Measurements from ENCODE around the gene RRP9. TPM values are rescaled to one million over a fixed set of nuclear protein-coding genes. Genes with fewer than 3 reads are reported as not detected.

Gene RRP9
- total RNA-seq, 1 donor, result 22.5 TPM

- DNase-seq (ENCODE audit: low read depth), result no peak
- H3K4me3 ChIP-seq (ENCODE audit: low read depth, low read length), result no peak overlapping the region
- no peak for TF ChIP-seq CTCF (IDR thresholded peaks at IDR 0.05; ENCODE audit: insufficient read depth, low read depth, low read length)
Observed at GRCh38 chr3:51948016-51948580, 6.4 kb upstream of the RRP9 start.

- TF ChIP-seq CTCF (IDR thresholded peaks at IDR 0.05; ENCODE audit: insufficient read depth, low read depth, low read length), result no peak
- DNase-seq (ENCODE audit: low read depth), result no peak
- no peak overlapping the region for H3K4me3 ChIP-seq (ENCODE audit: low read depth, low read length)
Observed at GRCh38 chr3:51947215-51947900, 5.7 kb upstream of the RRP9 start.

DNA sequence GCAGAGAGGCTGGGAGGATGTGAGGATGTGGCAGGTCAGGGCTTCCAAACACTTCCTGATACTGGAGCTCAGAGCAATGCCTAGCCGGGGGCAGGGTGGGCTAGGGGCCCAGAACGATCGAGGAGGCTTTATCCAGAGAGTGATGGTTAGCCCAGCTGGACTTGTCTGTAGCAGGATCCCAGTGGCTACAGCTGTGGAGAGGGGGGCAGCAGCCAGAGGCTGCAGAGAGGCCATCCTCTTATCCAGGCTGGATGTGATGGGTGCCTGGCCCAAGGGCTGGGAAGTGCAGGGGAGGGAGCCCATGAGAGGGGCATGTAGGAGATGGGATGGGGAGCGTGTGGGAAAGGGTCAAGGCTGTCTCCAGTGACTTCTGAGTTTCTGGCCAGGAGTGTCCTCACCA, 5.1 kb upstream of the RRP9 start:
- TF ChIP-seq CTCF (IDR thresholded peaks at IDR 0.05; ENCODE audit: insufficient read depth, low read depth, low read length), result no peak
- H3K4me3 ChIP-seq (ENCODE audit: low read depth, low read length), result no peak overlapping the region
- no peak for DNase-seq (ENCODE audit: low read depth)

DNA sequence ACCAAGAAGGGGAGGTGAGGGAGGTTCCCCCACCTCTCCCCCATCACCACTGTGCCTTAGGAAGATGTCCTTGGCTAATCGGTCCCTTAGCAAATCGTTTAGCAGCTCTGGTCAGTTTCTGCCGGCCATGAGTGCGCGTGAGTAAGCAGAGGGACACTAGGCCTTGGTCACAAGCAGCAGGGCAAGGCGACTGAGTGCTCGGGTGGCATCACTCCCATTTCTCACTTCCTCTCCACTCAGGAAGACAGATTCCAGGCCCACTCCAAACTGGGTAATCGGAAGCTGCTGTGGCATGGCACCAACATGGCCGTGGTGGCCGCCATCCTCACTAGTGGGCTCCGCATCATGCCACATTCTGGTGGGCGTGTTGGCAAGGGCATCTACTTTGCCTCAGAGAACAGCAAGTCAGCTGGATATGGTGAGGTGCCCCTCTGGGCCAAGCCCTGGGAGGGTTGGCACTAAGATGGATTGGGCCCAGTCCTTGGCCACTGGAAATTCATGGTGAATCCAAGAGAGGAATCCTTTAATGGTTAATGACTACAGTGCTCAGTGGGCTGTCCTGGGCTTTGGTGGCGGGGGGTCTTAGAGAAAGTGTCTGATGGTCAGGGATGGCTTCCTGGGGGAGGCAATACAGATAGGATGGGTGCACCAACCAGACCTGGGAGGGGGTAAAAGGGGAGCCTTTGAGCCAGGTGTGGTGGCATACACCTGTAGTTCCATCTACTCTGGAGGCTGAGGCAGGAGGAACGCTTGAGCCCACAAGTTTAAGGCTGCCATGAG, 4.4 kb upstream of the RRP9 start:
- no peak for TF ChIP-seq CTCF (IDR thresholded peaks at IDR 0.05; ENCODE audit: insufficient read depth, low read depth, low read length)
- H3K4me3 ChIP-seq (ENCODE audit: low read depth, low read length), result no peak overlapping the region
- DNase-seq (ENCODE audit: low read depth), result no peak

DNA sequence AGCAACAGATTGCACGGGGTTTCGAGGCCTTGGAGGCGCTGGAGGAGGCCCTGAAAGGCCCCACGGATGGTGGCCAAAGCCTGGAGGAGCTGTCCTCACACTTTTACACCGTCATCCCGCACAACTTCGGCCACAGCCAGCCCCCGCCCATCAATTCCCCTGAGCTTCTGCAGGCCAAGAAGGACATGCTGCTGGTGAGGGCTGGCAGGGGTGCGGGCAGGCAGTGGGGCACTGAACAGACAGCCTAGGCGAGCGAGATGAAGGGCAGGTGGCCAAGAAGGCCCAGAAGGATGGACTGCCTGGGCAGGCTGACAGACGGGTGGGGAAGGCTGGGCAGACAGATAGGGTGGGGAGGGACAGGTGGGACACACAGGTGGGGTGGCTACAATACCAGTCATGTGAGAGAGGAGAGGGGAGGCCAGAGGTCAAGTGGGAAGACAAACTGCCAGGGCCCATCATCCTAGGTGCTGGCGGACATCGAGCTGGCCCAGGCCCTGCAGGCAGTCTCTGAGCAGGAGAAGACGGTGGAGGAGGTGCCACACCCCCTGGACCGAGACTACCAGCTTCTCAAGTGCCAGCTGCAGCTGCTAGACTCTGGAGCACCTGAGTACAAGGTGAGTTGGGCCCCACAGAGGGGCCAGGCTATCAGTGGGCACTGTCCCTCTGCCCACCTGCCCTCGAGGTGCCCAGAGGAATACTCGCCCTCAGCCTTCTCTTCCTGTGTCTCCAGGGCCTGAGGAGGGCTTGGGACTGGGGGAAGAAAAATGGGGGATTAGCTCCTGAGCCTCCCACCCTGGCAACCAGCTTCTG, 3.5 kb upstream of the RRP9 start:
- H3K4me3 ChIP-seq (ENCODE audit: low read depth, low read length), result no peak overlapping the region
- no peak for DNase-seq (ENCODE audit: low read depth)
- no peak for TF ChIP-seq CTCF (IDR thresholded peaks at IDR 0.05; ENCODE audit: insufficient read depth, low read depth, low read length)

DNA sequence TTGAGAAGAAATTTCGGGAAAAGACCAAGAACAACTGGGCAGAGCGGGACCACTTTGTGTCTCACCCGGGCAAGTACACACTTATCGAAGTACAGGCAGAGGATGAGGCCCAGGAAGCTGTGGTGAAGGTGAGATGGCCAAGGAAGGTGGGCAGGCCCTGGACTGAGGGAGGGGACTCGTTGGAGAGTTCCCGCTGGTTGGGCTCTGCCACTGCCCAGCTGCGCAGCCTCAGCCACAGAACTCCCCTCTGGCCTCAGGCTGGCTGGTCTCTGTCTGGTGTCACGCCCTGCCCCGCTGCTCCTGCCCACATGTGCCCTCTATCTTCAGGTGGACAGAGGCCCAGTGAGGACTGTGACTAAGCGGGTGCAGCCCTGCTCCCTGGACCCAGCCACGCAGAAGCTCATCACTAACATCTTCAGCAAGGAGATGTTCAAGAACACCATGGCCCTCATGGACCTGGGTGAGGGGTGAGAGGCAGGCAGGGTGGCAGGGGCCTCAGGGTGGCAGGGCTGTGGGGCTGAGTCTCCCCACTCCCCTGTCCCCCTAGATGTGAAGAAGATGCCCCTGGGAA, 2.8 kb upstream of the RRP9 start:
- H3K4me3 ChIP-seq (ENCODE audit: low read depth, low read length), result no peak overlapping the region
- no peak for TF ChIP-seq CTCF (IDR thresholded peaks at IDR 0.05; ENCODE audit: insufficient read depth, low read depth, low read length)
- DNase-seq (ENCODE audit: low read depth), result no peak
